ENCODE data around the gene NLGN3.

DNA sequence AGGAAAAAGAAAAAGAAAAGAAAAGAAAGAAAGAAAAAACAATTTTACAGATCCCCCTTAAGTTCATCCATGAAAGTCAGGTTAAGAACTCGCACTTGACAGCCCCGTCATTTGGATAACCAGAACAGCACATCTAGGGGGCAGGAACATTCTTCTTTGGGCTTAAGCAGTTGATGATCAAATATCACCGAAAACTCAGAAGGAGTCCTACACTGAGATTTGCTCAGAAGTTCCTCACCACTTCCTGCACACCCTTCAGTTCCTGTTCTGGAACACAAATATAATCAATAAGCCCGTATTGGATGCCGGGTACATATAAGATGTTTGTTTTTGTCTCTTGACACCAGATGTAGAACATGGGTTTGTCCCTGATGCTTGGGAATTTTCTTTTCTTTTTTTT lies 14.7 kb downstream of the NLGN3 start:
- TF ChIP-seq, protein P1, sequence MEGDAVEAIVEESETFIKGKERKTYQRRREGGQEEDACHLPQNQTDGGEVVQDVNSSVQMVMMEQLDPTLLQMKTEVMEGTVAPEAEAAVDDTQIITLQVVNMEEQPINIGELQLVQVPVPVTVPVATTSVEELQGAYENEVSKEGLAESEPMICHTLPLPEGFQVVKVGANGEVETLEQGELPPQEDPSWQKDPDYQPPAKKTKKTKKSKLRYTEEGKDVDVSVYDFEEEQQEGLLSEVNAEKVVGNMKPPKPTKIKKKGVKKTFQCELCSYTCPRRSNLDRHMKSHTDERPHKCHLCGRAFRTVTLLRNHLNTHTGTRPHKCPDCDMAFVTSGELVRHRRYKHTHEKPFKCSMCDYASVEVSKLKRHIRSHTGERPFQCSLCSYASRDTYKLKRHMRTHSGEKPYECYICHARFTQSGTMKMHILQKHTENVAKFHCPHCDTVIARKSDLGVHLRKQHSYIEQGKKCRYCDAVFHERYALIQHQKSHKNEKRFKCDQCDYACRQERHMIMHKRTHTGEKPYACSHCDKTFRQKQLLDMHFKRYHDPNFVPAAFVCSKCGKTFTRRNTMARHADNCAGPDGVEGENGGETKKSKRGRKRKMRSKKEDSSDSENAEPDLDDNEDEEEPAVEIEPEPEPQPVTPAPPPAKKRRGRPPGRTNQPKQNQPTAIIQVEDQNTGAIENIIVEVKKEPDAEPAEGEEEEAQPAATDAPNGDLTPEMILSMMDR (IDR thresholded peaks at IDR 0.05; ENCODE audit: low read depth, low read length): no peak
- no peak for TF ChIP-seq EZH2phosphoT487 (IDR thresholded peaks at IDR 0.05; ENCODE audit: low read depth)
